Measurements from ENCODE around the gene ZNF366.
"Not testable (repeated sequence)": the region's sequence is repeated elsewhere in the genome, so short reads cannot be mapped to it uniquely, and the experiment has no call there.

Gene ZNF366

DNA sequence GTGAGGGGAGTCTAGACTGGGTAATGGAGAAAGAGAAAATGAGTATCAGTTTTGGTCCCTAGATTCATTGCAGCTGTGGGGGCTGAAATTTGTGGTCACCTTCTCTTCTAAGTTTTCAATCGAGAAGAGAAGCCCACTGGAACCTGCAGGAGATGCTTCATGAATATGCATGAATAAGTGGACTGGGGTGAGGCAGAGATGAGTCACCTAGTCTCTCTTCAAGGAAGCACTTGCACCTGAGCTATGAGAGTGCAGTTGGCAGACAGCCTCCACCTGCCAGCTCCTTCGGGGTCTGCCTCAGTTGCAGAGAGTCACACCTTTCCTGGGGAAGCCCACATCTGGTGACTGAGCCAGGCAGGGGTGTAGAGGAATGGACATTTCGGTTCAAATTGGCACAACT, 69.1 kb downstream of the ZNF366 start:
- DNase-seq (ENCODE audit: low spot score), result no peak

DNA sequence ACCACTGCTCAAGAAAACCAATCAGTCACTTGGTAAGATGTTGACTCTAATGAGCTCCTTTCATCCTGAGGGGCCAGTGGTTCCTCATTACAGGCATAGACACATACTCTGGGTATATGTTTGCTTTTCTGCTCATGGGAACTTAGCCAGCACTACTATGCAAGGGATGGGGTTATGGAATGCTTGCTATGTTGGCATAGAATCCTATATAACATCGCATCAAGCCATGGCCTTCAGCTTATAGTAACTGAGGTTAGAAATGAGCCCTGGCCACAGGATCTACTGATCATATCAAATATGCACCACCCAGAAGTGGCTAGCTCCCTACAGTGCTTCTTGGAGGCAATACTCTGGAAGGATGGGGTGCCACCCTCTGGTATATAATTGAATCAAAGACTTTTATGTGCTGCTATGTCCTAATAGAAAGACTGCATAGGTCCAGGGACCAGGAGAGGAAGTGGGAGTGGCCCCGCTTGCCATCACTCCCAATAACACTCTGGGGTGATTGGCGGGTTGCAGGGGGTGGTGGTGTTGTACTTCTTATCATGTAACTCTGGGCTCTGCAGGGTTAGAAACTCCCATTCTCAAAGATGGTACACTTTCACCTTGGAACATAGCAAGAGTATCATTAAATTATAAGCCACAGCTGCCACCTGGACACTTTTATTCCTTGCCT, 70.3 kb downstream of the ZNF366 start:
- DNase-seq (ENCODE audit: low spot score), result no peak

DNA sequence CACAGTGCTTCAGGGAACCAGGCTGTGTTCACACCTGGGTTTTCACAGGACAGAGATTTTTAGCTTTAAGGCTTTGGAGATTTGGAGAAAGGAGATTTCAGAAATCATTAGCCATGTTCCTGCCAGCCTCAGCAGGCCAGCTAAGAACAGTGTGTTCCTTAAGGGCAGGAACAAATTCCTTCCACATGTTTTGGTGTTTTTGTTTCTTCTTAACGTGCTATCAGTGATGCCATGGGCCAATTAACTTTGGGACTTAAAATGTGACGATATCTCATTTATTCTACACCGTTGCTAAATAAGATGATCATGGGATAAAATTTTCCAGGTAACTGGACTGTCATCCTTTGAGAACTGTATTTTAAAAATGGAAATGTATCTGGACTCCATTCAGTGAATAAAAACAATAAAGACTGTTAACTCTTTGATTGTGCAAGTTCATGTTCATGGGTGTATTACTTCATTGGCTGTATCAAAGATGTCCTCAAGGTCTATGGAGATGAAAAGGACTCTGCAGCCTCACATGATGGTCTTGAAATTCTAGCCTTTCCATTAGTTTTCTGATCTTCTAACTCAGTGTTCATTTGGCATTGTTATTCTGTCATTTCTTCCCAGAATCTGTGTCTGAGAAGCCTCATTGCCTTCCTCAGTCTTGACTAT, 72.3 kb downstream of the ZNF366 start:
- DNase-seq (ENCODE audit: low spot score), result no peak

DNA sequence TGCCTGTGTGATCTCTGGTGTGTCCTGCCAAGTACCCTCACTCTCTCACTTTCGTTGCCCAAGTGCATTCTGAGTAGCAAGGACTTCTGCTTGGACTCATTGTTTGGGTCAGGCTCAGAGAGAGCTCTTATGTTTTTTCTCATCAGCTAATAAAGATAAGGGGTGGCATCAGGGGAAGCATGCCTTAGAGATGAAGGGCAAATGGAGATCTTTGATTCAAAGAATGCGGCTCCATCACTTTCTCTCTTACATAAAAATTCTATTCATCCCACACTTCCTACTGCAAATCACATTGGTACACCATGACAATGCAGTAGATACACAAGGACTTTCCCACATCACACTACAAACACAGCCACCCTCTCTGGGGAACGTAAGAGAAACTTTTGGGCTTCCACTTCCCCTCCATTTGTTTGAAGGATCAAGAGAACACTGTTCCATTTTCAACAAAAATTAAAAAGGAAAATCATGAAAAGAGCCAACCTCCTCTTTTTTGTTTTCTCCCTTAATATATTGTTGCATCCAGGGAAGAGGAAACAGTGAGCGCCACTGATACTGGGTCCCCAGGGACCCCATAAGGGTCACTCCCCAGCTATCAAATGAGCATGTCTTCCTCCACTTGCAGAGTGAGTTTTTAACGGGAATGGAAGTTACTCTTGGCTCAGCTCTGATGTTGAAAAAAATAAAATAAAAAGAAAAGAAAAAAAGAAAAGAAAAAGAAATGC, 73.0 kb downstream of the ZNF366 start:
- DNase-seq (ENCODE audit: low spot score), result no peak

DNA sequence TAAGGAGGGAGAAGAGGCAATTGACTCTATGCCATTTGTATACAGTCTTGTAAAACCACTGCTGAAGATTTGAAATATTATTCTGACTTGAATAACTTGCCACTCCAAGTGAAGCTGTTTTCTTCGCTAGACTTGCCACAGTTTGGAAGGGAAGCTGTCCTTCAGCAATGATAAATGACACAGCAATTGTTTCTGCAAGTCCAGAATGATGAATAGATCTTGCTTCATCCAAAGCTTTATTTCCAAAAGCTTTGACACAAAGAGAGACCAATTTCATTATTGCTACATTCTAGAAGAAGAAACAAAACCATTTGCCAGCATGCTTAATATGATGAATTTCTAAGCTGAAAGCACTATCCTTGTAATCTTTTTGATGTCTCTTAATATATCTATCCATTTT, 73.7 kb downstream of the ZNF366 start:
- no peak for DNase-seq (ENCODE audit: low spot score)

DNA sequence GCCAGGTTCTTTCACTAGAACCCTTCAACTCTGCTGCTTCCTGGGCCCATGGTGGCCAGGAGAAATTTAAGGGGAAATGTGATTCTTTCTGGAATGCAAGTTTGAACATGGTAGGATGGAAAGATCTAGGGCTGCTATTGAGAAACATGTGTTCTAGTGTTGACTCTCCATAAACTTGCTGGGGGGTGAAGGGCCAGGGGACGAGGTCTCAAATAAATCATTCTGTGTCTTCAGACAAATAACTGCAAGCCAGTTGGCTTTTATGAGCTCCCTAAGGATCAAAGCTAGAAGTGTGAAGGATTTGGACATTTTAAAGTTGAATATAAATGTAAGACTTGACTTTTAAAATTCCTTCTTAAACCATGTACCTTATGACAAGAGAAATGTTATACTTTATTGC, 78.5 kb downstream of the ZNF366 start:
- DNase-seq (ENCODE audit: low spot score), result no peak

DNA sequence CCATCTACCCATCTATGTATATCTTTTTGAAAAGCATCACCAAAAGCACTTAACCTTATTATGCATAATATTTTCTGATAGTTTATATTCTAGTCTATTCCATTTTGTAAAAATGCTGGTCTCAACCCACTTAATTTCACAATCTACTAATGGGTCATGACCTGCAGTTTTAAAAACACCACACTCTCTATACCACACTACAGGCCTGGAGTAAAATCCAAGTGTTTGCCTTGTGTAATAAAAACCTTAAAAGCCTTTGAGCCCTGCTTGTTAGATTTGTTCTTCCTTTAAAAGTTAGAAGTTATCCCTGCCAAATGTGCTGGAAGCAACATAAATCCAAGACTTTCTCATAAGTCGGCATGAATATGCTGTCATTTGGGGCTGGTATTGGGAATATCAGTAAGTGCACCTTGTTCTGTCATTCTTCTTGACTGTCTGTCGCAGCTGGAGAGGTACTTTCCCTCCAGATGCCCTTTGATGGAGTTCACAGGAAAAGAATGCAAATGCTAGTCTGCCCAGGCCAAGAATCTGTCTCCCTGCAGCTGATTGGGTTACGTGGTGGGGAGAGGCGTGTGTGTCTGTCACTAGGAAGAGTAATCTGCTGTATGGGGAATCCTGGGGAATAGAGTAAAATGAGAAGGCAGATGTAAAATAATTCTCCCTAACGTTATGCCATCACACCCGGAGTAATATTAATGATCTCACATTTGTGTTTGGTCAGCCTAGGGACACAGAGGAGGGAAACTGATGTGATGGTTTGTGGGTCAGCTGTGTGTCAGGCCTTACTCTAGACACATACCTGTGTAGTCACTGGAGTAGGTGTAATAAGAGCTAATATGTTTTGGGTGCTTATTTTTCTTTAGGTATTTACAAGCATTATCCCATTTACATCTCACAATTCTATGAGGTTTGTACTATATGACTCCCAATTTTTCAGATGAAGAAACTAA, 79.4 kb downstream of the ZNF366 start:
- no peak for DNase-seq (ENCODE audit: low spot score)

DNA sequence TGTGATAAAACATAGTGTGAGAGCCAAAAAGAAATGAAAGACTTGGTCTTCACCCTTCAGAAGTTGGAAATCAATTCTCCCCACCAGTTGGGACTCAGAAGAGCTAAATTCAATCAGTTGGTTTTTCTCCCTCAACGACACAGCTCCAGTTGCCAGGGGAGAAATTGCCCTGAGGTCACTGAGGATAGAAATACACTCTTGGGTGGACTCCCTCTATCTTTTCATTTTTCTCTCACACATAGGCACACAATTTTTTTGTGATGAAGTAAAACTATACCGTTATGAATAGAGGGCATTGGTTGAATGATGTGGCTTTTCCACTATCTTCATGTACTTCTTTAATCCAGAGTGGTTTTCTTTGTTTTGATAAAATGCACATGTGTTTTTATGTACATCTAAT, 80.2 kb downstream of the ZNF366 start:
- no peak for DNase-seq (ENCODE audit: low spot score)

DNA sequence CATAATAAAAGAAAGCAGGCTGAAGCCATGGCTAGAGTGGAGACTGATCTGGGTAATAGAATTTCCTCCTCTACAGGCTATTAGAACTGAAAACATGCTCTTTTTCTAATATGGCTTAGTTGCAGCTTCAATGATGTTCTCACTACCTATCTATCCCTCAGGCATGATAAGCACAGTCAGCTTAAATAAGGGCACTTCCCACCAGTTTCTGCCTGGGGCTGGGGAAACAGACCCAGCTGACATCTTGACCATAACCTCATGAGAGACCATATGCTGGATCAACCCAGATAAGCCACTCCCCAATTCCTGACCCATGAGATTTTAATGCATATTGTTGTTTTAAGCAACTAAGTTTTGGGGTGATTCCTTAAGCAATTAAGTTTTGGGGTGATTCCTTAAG, 81.2 kb downstream of the ZNF366 start:
- DNase-seq (ENCODE audit: low spot score), result no peak

DNA sequence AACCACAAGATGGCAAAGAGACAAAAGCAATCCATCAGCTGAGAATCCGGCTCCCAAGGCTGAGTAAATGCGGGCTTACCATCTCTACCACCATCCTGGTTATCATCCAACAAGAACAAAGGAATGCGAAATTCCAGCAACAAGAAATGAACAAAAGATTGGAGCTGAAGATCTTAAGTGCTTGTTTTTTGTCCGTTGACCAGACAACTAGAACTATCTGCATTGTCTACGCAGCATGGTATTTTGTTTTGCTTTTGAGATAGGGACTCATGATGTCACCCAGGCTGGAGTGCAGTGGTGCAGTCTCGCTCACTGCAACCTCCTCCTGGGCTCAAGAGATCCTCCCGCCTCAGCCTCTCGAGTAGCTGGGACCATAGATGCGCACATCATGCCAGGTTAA, 88.9 kb downstream of the ZNF366 start:
- DNase-seq (ENCODE audit: low spot score), result no peak

DNA sequence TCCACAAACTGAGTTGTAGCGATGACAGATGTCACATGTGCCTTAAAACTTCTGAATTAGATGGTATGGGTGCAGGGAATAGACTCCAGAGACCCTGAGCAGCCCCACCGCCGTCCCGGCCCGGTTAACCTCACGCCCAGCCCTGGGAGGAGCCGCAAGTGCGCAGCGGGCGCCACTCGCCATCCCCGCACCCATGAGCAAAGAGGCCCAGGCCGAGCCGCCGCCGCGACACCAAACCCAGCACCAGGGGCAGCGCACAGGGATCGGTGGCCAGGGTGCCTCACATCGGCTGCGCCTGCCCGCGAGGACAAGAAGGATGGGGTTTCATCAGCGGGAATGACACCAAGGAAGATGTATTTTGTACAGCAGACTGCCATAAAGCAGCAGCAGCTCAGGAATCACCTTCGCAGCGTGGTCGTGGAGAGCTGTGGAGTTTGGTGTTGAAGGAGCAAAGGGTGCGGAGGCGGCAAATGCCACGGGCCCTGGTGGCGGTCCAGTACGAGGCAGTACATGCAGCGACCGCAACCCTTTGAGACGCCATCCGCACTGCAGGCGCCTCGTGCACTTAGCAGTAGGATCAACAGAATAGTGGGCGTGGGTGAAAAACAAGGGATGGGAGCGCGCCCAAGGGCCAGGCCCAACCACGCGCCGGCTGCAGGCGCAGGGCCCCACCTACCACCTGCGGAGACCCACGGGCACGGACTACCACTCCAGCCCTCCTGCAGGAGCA, 89.7 kb downstream of the ZNF366 start:
- DNase-seq (ENCODE audit: low spot score), result no peak

DNA sequence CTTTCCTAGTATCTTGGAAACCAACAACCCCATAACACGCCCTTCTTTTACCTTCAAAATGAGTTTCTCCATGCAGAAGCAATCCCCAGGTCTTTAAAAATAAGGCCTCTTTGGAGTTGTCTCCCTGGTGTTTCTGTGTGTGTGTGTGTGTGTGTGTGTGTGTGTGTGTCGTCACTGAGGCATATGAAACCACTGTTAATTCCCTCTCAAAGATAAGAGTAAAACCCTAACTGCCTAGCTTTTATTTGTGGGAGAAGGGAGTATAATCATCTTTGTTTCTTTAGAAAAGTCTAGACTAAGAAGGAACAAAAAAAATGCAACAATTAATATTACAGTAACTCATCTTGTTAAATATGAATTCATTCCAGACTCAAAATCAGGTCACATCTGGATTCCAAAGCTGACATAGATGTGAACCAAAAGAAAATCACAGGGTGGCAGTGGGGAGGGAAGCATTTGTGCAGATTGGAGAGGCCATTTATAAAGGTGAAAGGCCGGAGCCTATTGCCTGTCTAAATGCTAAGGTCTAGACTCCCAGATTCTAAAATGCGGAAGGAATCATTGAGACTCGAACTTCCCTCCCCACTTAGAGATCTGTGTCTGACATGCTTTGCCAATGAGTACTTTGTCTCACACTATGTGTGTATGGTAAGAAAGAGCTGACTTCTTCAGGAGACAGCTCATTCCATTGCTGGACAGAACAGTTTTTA, 91.4 kb downstream of the ZNF366 start:
- no peak for DNase-seq (ENCODE audit: low spot score)

DNA sequence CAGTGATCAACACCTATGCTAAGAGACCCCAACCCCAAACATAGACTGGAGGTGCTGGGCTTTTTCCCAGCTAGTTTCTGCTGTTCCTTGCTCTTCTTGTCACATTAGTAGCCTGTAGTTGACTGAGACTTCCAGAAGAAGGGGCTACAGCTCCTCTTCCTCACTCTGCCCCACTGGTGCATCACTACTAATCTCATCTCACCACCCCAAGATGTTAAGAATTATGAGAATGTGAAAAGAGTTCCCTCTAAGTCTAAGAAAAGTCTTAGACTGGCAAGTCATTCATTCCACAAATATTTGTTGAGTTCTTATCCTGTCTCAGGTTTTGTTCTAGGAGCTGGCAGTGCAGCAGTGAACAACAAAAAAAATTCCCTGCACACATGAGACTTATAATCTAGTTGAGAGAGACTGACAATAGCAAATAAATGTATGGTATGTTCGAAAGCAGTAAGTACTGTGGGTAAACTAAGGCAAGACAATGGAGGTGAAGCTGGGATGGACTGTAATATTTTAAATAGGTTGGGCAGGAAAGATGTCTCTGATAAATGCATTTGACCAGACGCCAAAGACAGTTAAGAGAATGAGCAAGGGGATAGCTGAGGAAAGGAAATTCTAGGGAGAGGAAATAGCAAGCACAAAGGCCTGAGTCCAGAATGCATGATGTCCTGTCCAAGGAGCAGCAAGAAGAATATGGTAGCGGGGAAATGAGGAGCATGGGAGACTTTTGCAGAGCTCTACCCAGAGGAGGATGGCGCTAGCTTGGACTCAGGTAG, 94.7 kb downstream of the ZNF366 start:
- DNase-seq (ENCODE audit: low spot score), result no peak

DNA sequence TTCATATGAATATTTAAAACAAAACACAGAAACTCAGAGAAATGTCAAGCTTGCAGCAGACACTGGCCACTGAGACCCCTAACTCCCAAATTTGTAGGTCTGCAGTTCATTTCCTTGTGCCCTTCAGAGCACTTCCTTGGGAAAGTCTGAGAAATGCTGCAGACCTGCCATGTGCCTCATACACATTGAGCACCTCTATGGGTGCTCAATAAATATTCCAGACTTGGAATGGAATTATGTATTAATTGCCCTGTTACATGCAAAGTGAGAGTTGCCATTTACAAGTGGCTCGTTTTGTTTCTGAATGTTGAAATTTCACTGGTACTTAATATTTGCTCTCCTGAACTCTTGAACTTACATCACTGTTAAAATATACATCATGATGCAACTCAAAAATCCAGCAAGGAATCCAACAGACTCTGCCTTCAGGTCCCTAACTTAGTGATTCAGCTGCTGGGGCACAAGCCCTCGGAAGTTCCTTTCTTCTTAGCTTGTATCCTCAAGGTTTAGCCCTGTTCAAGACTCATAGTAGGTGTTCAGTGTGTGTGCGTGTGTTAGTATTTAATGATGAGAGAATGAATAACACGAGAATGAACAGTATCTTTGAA, 96.4 kb downstream of the ZNF366 start:
- no peak for DNase-seq (ENCODE audit: low spot score)

DNA sequence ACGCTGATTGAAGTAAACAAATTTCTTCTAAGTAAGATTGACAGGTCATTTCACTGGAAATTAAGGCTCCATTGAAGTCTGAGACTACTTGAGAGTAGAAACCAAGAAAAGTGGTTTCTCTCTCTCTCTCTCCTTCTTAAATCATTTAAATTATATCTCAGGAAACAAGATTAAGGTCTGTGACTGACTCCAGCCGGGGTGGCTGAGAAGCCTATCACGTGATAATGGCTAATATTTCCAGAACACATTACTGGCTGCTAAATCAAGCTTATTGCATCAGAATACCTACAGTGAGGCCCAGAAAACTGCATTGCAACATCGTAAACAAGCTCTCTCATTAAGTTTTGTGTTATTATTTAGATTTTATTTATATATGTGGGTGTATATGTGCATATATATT, 98.6 kb downstream of the ZNF366 start:
- DNase-seq (ENCODE audit: low spot score), result no peak

DNA sequence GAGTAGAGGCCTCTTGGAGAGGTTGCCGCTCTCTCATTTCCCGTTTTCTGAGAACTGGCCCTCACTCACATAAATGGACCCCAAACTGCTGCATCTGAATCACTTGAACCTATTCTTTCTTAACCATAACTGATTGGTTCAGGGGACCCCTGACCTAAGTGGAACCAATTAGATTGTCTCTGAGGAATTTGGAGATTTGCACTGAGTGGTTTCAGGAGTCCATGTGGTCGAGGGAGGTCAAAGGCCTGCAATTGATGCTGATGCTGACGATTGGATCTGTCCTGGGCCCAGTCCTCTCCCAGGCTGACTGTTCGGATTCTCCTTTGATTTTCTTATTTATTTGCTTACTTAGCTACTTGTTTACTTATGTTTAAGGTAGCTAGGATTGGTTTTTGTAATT, 99.1 kb downstream of the ZNF366 start:
- DNase-seq (ENCODE audit: low spot score), result no peak

DNA sequence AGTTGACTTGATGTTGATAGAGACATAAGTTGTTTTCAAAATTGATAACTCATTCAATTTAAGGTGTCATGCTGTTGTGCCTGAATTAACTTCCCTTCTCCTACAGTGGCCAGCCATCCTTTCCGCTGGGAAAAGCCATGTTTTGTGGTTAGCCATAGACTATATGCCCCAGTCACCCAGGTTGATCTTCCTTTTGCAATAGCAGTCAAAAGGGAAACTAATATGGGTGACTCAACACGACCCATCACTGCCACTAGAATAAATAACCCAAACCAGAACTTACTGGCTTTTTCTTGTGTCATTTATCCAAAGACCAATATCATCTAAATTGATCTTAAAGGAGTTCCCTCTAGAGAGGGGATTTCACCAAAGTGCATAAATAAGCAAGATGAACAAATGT, 99.7 kb downstream of the ZNF366 start:
- no peak for DNase-seq (ENCODE audit: low spot score)

DNA sequence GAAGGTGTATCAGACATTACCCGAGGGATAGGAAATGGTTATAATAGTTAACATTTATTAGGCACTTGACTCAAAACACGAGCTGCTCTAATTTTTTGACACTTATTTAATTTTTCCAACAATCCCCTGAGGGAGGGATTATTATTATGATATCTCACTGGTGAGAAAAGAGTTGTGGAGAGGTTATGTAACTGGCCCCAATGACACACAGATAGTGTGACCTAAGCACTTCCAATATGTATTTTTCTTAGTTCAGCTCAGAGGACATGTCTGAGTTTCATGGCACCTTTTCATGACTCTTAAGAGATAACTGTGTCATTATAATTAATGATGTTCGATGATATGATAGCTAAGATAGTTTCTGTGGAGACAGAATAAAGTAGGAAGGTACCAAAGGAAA, 100.1 kb downstream of the ZNF366 start:
- no peak for DNase-seq (ENCODE audit: low spot score)

DNA sequence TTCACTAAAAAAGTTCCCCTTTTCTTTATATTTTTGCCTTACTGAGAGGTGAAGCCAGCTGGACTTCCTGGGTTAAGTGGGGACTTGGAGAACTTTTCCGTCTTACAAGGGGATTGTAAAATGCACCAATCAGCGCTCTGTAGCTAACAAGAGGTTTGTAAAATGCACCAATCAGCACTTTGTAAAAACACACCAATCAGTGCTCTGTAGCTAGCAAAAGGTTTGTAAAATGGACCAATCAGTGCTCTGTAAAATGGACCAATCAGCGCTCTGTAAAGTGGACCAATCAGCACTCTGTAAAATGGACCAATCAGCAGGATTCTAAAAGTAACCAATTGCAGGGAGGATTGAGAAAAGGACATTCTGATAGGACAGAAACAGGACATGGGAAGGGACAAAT, 102.4 kb downstream of the ZNF366 start:
- not testable (repeated sequence) for DNase-seq (ENCODE audit: low spot score)
